B cell (primary cell): ENCODE data around the gene TUNAR.

ENCODE experiments used
- CTCF ChIP-seq: fragments of 200-600 bp; IDR thresholded peaks from one replicate; pipeline ENCODE4 v1.8.0; 2022; ENCODE audit warnings: antibody characterized with exemption, mild to moderate bottlenecking
- EZH2 ChIP-seq: IDR thresholded peaks from 2 replicates; pipeline ENCODE4 v1.6.1; 2012; ENCODE audit warnings: borderline replicate concordance, low read depth, mild to moderate bottlenecking, moderate library complexity, low read length; ENCODE audit not compliant: insufficient read depth, poor library complexity, severe bottlenecking

DNA sequence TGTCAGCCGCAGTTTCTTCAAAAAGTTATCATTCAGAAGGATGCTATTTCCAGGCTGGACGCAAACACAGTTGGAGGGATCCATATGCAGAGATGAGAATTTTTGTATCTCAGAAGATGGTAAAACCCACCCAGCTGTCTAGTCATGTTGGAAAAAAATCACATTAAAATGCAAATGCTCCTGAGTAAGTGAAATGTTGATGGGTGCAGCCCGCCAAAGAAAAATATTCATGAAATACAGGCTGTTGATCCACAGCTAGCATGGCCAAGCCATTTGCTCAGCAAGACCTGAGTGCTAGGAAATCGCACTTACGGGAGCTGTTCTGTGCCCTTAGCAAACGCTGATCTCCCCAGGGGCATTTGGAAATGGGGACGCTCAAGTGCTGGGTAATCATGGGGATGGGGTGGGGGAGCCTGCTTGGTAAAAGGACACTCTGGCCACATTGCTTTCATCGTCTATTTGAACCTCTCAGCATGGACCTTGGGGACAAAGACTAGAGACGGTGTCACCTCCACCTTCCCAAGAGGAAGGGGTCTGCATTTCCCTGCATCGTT lies 25.7 kb downstream of the TUNAR start:
- TF ChIP-seq CTCF (no peak), EZH2 (no peak)
